ENCODE results near the gene DTX3.
"Not testable (repeated sequence)": the region's sequence is repeated elsewhere in the genome, so short reads cannot be mapped to it uniquely, and the experiment has no call there.

Gene DTX3

DNA sequence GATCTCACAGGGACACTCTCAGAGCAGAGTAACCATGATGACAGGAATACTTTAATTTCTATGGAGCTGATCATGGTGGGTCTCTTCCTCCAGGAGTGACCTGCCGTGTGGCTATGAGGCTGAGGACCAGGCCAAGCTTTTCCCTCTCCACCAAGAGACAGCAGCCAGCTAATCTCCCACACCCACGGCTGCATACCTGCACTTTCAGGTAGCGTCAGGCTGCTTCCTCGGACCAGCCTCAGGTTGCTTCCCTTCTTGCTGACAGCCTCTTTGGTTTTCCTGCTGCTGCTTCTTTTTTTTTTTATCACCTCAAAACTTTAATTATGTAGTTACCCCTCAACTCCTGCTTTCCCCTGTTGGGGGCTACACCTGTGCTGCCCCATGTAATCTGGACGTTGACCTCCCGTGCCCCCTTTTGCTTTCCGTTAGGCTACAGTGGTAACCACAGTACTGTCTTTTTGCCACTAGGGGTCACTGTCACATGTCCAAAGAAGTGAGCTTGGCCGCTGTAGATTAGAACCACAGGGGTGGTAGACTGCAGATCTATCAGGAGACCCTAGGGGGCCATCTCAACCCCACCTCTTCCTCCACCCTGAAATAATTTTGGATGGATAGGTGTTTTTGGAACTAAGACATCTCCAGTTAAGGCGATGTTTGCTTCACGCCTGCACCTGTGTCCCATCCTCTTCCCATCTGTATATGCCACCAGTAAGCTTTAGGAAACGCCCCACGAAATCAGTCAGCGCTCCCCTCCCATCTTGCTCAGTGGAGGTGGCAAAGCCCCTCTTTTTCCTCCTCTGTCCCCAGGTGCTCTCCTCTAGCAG, 21.4 kb upstream of the DTX3 start:
- peak; percentile 73 for DNase-seq

DNA sequence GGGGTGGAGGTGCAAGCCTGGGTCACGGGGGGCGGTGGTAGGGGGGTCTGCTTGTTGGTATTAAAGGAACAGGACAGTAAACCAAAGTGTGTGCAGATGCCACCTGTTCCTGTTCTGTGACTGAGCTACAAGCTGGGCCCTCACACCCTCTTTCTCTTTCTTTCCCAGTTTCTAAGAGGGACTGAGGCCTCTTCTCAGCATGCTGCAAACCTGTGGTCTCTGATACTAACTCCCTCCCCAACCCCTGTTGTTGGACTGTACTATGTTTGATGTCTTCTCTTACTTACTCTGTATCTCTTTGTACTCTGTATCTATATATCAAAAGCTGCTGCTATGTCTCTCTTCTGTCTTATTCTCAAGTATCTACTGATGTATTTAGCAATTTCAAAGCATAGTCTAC, 20.6 kb upstream of the DTX3 start:
- no peak for DNase-seq

GRCh38 chr12:57584690-57585089, 19.9 kb upstream of the DTX3 start:
- DNase-seq: no peak

DNA sequence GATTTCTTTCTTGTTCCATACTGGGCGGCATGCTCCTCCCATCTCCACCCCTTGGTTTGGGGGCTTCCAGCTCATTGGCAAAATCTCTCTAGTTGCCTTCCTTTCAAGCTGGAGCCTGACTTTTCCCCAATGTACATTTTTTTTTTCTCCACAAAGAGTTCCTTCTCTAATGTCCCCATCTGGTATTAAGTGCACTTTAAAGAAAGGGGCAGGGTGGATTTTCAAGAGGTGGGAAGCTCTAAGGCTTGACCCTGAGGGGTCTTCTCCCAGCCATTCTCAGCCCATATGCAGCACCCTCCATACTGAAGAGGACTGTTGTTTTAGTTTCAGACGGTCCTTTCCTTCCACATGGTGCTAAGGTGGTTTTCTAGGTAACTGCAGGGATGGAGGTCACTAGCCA, 19.5 kb upstream of the DTX3 start:
- DNase-seq: no peak

- no peak for DNase-seq
These were observed 18.5 kb upstream of the DTX3 start for GRCh38 chr12:57586128-57586527.

- no peak for DNase-seq
These were observed 17.7 kb upstream of the DTX3 start for GRCh38 chr12:57586832-57587429.

GRCh38 chr12:57588951-57589610, 15.5 kb upstream of the DTX3 start:
- DNase-seq: not testable (repeated sequence)

DNA sequence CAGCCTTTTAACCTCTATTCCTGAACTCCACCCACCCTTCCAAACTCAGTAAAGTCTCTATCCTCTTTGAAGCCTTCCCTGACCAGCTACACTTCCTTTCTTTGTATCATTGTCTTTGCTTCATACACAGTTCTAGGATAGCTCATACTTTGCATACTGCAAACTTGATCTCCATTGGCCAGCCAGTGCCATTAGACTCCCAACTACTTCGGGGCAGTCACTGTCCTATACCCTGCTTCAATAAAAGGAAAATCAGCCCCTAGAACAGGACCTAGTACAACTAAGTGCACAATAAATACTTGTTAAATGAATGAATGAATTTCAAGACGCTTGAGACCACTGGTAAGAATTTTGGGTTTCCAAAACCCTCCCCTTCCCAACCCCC, 14.2 kb upstream of the DTX3 start:
- no peak for DNase-seq

DNA sequence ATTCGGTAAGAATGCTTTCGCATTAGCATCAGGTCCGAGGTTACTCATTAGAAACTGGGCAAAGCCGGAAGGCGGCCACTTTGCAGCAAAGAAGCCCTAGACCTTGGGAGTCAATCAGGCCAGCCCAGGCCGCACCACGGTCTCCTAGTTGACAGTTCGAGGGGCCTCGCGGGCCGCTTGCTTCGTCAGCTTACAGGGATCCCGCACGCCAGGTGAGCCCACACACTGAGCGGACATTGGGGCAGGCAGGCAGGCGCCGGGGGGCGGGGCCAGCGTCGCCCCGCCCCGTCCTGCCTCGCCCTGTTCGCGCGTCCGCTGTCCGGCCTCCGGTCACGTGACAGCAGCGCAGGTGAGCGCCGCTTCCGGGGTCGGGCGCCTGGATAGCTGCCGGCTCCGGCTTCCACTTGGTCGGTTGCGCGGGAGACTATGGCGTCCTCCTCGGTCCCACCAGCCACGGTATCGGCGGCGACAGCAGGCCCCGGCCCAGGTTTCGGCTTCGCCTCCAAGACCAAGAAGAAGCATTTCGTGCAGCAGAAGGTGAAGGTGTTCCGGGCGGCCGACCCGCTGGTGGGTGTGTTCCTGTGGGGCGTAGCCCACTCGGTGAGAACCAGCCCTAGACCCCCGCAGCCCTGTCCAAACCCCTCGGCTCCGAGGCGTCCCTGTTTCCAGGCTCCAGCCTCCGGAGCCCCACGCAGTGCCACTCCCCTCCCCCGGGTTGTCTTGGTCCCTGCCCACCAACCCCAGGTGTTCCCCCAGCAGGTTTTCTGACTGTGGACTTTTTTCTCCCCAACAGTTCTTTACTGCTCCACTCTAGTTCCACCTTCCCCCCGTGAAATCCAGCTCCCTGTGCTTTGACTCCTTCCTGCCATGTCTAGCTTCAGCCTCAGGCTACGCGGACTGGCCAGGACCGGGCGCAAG, 13.5 kb upstream of the DTX3 start, which contains the start of gene PIP4K2C:
PIP4K2C (plus strand) TSS at position 329 of the 918 bp plus-strand sequence; CDS start at position 427, 98 bp downstream.
- peak; percentile 80 for DNase-seq

- DNase-seq: no peak
These were observed 12.8 kb upstream of the DTX3 start for GRCh38 chr12:57591782-57592325.

- no peak for DNase-seq
These were observed 12.0 kb upstream of the DTX3 start for GRCh38 chr12:57592551-57593165.

GRCh38 chr12:57593187-57593586, 11.4 kb upstream of the DTX3 start:
- DNase-seq: no peak

DNA sequence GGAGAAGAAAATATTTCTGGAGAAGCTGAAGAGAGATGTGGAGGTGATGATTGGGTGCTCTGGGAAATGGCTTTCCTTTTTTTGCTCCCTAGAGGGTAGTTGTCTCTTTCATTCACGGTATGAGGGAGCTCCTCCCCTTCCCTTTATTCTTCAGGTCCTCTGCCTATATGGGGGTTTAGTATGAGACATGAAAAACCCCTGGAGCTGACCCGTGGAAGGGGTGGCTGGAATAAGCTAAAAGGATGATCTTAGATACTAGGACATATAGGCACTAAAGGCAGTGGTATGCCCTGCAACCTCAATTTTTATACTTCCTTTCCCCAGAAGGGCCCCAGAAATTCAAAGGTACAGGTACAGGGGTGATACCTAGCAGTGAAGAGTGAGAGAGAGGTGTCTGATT, 4.2 kb upstream of the DTX3 start:
- no peak for DNase-seq

DNA sequence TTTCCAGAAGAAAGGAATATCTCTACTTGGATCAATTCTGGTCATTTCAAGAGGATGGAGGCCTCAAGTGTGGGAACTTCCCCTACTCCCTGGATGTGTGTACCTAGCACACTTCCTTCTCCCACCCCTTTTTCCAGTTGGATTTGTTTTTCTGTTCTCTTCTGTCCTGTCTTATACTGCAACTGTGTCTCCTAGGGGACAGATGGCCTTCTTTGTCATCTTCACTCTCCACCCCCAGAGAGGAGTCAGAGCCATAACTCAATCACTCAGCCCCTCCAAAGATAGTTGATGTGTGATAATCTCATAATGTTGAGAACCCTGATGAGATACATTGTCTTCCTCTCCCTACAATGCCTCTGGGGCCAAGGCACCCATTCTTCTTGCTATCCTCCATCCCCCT, 2.1 kb upstream of the DTX3 start:
- no peak for DNase-seq

- no peak for DNase-seq
These were observed 1.3 kb upstream of the DTX3 start for GRCh38 chr12:57603324-57603723.

DNA sequence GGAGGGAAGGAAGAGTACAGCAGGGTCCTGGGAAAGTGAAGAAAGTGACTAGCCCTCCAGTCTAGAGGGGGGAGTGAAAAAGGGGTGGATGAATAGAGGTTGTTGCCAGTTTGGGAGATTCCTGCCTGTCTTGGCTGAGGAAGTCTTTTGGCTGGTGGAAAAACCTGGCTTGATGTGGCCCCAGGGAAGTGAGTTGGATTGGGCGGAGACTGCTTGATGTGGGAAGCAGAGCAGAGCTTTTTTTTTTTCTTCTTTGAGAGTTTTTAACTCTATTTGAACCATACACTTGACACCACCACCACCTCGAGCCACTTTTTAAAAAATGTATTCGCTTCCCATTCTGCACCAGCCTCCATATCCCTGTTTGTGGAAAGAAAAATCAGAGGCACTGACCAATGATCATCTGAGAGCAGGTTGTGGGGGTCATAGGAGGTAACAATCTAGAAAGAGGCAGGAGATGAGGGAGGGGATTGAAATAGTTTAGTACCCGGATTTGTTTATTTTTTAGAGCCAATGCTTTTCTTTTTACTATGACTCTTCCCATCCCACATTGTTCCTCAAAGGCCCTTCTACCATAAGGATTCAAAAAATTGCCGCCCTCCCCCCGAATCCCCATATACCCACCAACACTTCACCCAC, 690 bp upstream of the DTX3 start:
- peak; percentile 88 for DNase-seq

DNA sequence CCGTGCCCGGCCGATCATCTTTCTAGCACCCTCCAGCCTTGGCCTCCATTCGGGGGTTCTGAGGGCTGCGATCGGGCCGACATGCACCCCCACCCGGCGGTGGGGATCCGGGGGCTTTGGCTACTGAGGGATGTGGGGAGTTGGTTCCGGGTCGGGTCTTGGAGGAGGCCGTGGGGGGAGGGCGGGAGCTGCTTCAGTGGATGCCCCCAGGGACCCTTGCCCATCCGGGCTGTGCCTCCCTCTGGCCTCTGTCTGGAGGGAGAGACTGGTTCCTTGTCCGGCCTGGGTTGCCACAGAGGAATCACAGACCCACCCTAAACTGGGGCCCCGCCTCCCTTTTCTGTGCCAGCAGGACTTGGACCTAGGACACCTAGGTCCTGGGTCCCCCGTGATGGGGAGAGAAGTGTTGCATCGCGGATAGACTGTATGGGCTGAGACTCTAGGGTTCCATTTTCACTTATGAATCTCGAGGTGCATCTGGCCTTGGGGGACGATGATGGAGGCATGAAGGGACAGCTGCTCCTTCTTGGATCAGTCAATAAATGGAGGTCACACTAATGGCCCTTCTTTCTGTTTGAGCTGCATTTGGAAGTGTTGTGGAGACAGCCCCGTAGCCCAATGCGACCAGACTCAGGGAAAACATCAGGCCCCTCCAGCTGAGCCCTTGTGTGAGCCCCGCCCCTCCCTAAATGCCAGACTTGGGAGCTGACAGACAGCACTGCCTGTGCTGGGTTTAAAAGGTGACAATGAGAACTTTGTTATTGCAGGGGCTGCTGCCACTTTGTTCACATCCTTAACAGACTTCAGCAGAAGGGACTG, 577 bp downstream of the DTX3 start:
- peak; percentile 56 for DNase-seq

DNA sequence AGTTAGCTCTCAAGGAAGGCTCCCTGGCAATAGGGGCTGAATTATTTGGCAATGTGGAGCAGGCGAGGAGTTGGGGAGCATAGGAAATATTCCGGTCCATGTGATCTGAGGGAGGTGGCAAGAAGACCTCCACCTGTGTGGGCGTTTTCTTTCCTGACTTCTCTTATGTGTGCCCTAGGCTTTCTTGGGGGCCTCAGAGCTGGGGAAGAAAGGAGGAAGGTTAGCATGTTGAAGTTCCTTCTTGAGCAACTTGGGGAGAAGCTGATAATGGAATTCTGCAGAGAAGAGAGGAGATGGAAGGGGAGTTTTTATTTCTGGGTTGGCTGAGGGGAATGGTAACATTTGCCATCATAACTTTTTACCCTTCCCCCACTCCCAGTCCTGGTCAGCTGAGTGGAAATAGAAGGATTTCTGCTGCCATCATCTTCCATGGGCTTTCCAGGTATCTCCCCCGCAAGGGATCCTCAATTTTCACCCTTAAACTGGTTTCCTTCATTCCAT, 1.2 kb downstream of the DTX3 start:
- DNase-seq: no peak

- DNase-seq: no peak
These were observed 1.8 kb downstream of the DTX3 start for GRCh38 chr12:57606399-57606798.

DNA sequence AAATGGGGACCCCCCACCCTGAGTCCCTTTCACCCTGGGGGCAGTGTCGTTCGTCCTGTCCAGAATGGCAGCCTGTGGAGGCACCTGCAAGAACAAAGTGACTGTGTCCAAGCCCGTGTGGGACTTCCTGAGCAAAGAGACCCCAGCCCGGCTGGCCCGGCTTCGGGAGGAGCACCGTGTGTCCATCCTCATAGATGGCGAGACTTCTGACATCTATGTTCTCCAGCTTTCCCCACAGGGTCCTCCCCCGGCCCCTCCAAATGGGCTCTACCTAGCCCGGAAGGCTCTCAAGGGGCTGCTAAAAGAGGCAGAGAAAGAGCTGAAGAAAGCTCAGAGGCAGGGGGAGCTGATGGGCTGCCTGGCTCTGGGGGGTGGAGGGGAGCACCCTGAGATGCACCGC, 2.2 kb downstream of the DTX3 start:
- no peak for DNase-seq
